ENCODE data around the gene LTBR.
A peak's percentile ranks its signal among the peaks of the same experiment; 100 is the strongest.
"Not testable (repeated sequence)": the region's sequence is repeated elsewhere in the genome, so short reads cannot be mapped to it uniquely, and the experiment has no call there.

LTBR gene

GRCh38 chr12:6426882-6427671, 43.1 kb downstream of the LTBR start:
- no peak for DNase-seq

- not testable (repeated sequence) for DNase-seq
These were observed 43.8 kb downstream of the LTBR start for GRCh38 chr12:6427796-6428195.

- no peak for DNase-seq
These were observed 44.4 kb downstream of the LTBR start for GRCh38 chr12:6428326-6428725.

GRCh38 chr12:6430124-6430989, 46.4 kb downstream of the LTBR start:
- DNase-seq, result peak; percentile 92

GRCh38 chr12:6432991-6433390, 49.0 kb downstream of the LTBR start:
- DNase-seq, result no peak

GRCh38 chr12:6434205-6435140, 50.5 kb downstream of the LTBR start:
- DNase-seq, result no peak

- DNase-seq, result no peak
These were observed 52.2 kb downstream of the LTBR start for GRCh38 chr12:6435961-6436715.

GRCh38 chr12:6437586-6437985, 53.6 kb downstream of the LTBR start:
- DNase-seq, result no peak

- no peak for DNase-seq
These were observed 54.4 kb downstream of the LTBR start for GRCh38 chr12:6438345-6438744.

- DNase-seq, result no peak
These were observed 56.4 kb downstream of the LTBR start for GRCh38 chr12:6440391-6440790.

All from AML-193 (cell line).